Measurements from ENCODE around the gene NUCB1.

NUCB1 gene

GRCh38 chr19:48933382-48933932, 33.3 kb downstream of the NUCB1 start, which contains the start of gene DHDH:
TSS of gene DHDH (plus strand) at chr19:48933699. CDS start at chr19:48933722, 23 bp downstream.
- TF ChIP-seq, protein P1, sequence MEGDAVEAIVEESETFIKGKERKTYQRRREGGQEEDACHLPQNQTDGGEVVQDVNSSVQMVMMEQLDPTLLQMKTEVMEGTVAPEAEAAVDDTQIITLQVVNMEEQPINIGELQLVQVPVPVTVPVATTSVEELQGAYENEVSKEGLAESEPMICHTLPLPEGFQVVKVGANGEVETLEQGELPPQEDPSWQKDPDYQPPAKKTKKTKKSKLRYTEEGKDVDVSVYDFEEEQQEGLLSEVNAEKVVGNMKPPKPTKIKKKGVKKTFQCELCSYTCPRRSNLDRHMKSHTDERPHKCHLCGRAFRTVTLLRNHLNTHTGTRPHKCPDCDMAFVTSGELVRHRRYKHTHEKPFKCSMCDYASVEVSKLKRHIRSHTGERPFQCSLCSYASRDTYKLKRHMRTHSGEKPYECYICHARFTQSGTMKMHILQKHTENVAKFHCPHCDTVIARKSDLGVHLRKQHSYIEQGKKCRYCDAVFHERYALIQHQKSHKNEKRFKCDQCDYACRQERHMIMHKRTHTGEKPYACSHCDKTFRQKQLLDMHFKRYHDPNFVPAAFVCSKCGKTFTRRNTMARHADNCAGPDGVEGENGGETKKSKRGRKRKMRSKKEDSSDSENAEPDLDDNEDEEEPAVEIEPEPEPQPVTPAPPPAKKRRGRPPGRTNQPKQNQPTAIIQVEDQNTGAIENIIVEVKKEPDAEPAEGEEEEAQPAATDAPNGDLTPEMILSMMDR (IDR thresholded peaks at IDR 0.05; ENCODE audit: low read depth, low read length, missing control alignments): no peak
- no peak for DNase-seq (ENCODE audit: low read depth)
- H3K4me3 ChIP-seq (ENCODE audit: low read depth, low read length): peak within 1 kb of the TSS; percentile 45

DNA sequence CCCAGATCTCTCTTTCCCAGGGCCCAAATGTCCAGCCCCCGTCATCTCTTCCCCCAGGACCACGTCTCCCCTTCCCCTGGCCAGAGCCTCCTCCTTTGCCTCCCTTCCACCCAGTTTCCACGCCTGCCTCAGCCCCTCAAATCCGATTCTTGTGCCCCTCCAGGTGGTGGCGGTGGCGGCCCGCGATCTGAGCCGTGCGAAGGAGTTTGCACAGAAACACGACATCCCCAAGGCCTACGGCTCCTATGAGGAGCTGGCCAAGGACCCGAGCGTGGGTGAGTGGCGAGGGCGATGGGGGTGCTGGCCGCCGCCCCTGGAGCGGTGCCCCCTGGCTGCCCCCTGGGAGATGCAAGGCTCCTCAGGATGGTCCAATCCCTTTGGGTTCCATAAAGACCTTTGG, 34.7 kb downstream of the NUCB1 start:
- no peak overlapping the region for H3K4me3 ChIP-seq (ENCODE audit: low read depth, low read length)
- TF ChIP-seq, protein P1 (IDR thresholded peaks at IDR 0.05; ENCODE audit: low read depth, low read length, missing control alignments): no peak
- no peak for DNase-seq (ENCODE audit: low read depth)

DNA sequence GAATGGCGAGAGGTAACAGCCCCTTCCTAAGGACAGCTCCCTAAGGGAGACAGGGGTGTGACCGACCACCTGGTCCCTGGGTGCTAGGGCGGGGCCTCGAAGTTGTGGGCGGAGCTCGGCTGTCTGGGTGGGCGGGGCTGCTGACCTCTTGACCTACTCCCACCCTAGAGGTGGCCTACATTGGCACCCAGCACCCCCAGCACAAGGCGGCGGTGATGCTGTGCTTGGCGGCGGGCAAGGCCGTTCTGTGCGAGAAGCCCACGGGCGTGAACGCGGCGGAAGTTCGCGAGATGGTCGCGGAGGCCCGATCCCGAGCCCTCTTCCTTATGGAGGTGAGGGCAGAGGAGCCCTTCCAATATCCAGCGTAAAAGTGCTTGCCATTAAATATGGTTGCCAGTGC, 35.8 kb downstream of the NUCB1 start:
- no peak for DNase-seq (ENCODE audit: low read depth)
- TF ChIP-seq, protein P1 (IDR thresholded peaks at IDR 0.05; ENCODE audit: low read depth, low read length, missing control alignments): no peak
- no peak overlapping the region for H3K4me3 ChIP-seq (ENCODE audit: low read depth, low read length)

DNA sequence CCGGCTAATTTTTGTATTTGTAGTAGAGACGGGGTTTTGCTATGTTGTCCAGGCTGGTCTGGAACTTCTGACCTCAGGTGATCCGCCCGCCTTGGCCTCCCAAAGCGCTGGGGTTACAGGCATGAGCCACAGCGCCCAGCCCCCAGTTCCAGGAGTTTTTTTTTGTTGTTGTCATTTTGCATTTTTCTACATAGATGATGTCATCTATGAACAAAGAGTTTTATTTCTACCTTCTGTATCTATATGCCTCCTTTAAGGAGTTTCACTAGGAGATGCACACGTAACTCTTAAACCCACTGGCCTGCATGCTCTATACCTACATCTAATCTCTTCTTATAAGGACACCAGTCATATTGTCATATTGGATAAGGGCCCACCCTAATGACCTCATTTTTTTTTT, 38.1 kb downstream of the NUCB1 start:
- DNase-seq (ENCODE audit: low read depth): no peak

DNA sequence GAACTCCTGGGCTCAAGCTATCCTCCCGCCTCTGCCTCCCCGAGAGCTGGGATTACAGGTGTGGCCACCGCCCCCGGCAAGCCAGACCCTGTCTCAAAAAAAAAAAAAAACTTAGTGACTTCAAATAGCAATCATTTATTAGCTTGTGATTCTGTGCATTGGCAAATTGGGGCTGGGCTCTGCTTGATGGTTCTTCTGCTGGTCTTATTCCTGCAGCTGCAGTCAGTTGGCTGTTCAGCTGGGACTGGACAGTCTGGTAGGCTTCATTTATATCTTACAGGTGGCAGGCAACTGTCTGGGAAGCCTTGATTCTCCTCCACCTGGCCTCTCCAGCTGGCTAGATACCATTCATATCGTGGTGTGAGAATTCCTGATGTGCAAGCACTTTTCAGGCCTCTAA, 40.8 kb downstream of the NUCB1 start:
- no peak overlapping the region for H3K4me3 ChIP-seq (ENCODE audit: low read depth, low read length)
- TF ChIP-seq, protein P1 (IDR thresholded peaks at IDR 0.05; ENCODE audit: low read depth, low read length, missing control alignments): no peak
- no peak for DNase-seq (ENCODE audit: low read depth)

More for the DNA sequence above, 38.1 kb downstream of the NUCB1 start:
- TF ChIP-seq, protein P1 (IDR thresholded peaks at IDR 0.05; ENCODE audit: low read depth, low read length, missing control alignments): no peak
- no peak overlapping the region for H3K4me3 ChIP-seq (ENCODE audit: low read depth, low read length)

- TF ChIP-seq, protein P1 (IDR thresholded peaks at IDR 0.05; ENCODE audit: low read depth, low read length, missing control alignments): no peak
- H3K4me3 ChIP-seq (ENCODE audit: low read depth, low read length): no peak overlapping the region
- DNase-seq (ENCODE audit: low read depth): no peak
Observed at GRCh38 chr19:48943081-48943480, 43.0 kb downstream of the NUCB1 start.

DNA sequence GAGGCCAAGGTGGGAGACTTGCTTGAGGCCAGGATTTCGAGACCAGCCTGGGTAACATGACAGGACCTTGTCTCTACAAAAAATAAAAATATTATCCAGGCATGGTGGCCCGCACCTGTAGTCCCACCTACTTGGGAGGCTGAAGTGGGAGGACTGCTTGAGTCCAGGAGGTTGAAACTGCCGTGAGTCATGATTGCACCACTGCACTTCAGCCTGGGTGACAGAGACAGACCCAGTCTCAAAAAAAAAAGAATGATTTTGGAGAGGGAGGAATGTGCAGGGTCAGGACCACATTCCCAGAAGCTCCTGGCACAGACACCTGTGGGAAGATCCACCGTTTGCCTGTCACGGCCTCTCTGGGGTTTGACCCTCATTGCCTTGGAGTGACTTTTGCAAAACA, 45.3 kb downstream of the NUCB1 start:
- H3K4me3 ChIP-seq (ENCODE audit: low read depth, low read length): no peak overlapping the region
- TF ChIP-seq, protein P1 (IDR thresholded peaks at IDR 0.05; ENCODE audit: low read depth, low read length, missing control alignments): no peak
- no peak for DNase-seq (ENCODE audit: low read depth)
